Measurements from ENCODE around the gene DNAJC18.

DNA sequence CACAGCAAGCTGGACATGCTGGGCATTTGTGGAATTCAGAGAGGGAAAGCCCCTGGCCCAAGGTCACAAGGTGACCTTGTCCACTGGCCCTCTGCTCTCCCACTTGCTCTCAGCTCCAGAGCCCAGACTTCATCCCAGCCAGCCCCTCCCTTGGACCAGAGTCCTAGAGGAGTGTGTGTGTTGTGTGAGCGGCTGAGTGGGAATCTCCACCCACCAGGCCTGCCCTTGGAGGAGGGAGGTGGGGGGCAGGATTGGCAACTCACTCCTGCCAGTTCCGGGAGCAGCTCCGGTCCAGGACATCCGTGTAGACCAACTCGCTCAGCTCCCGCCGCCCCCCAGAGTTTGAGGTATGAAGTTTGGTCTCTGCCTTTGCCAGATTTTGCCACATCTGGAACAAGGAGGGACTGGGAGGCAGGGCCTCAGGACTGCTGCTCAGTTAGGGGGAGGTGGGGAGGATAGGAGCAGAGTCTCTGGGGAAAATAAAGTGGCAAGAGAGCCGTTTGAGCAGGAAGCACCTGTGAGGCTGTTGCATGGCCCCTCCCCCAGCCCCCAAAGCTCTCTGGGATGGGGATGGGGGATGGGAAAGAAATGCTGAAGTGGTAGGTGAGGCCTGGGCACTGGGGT lies 51.0 kb downstream of the DNAJC18 start:
- TF ChIP-seq HDGF (IDR thresholded peaks at IDR 0.05; ENCODE audit: borderline replicate concordance), result no peak
- TF ChIP-seq BHLHE40 (IDR thresholded peaks at IDR 0.05; ENCODE audit: borderline replicate concordance), result no peak
- no peak for TF ChIP-seq FOXK2 (IDR thresholded peaks at IDR 0.05)
- TF ChIP-seq FOXA1 (IDR thresholded peaks at IDR 0.05), result no peak
- no peak for TF ChIP-seq SP1 (IDR thresholded peaks at IDR 0.05)
- TF ChIP-seq SUZ12 (IDR thresholded peaks at IDR 0.05), result no peak
- no peak for TF ChIP-seq L3MBTL2 (conservative IDR thresholded peaks at IDR 0.05)

All from HEK293T (cell line).